HG02759 (cell line): ENCODE measurements around the gene EXTL2.
"Not testable (repeated sequence)": the region's sequence is repeated elsewhere in the genome, so short reads cannot be mapped to it uniquely, and the experiment has no call there.

Experiments
- ATAC-seq: cut with Tn5 transposase; IDR thresholded peaks from one replicate; pipeline ENCODE4 v1.9.1; 2021; ENCODE audit warnings: mild to moderate bottlenecking, moderate library complexity; ENCODE audit not compliant: unreplicated experiment

The EXTL2 gene

GRCh38 chr1:100903777-100904176 lies 9.1 kb upstream of the EXTL2 start:
- no peak for ATAC-seq

GRCh38 chr1:100902365-100902764 lies 7.7 kb upstream of the EXTL2 start:
- ATAC-seq, result no peak

- peak; percentile 34 for ATAC-seq
Measured at GRCh38 chr1:100896481-100896982, 1.9 kb upstream of the EXTL2 start.

- peak; percentile 79 for ATAC-seq
Measured at GRCh38 chr1:100895540-100896480, 1.2 kb upstream of the EXTL2 start, which contains the start of gene SLC30A7. Gene SLC30A7, plus strand, starts transcription at chr1:100896090. Its CDS starts 173 bp downstream, at chr1:100896263.

GRCh38 chr1:100893718-100894117 lies 924 bp downstream of the EXTL2 start:
- no peak for ATAC-seq

GRCh38 chr1:100892554-100892953 lies 2.1 kb downstream of the EXTL2 start:
- no peak for ATAC-seq

GRCh38 chr1:100891380-100891779 lies 3.3 kb downstream of the EXTL2 start:
- no peak for ATAC-seq

GRCh38 chr1:100889869-100890482 lies 4.7 kb downstream of the EXTL2 start:
- not testable (repeated sequence) for ATAC-seq

- ATAC-seq, result not testable (repeated sequence)
Measured at GRCh38 chr1:100889007-100889406, 5.6 kb downstream of the EXTL2 start.

GRCh38 chr1:100883963-100884362 lies 10.7 kb downstream of the EXTL2 start:
- no peak for ATAC-seq

GRCh38 chr1:100882698-100883097 lies 11.9 kb downstream of the EXTL2 start:
- no peak for ATAC-seq

GRCh38 chr1:100881687-100882086 lies 13.0 kb downstream of the EXTL2 start:
- ATAC-seq, result no peak

- ATAC-seq, result no peak
Measured at GRCh38 chr1:100879422-100879821, 15.2 kb downstream of the EXTL2 start.

- ATAC-seq, result no peak
Measured at GRCh38 chr1:100876291-100876690, 18.4 kb downstream of the EXTL2 start.

- ATAC-seq, result no peak
Measured at GRCh38 chr1:100875228-100875627, 19.4 kb downstream of the EXTL2 start.

GRCh38 chr1:100874433-100874832 lies 20.2 kb downstream of the EXTL2 start:
- ATAC-seq, result no peak

GRCh38 chr1:100869996-100870395 lies 24.6 kb downstream of the EXTL2 start:
- no peak for ATAC-seq

GRCh38 chr1:100868364-100868995 lies 26.2 kb downstream of the EXTL2 start:
- no peak for ATAC-seq

GRCh38 chr1:100866901-100867206 lies 27.8 kb downstream of the EXTL2 start:
- ATAC-seq, result no peak

GRCh38 chr1:100866041-100866900 lies 28.4 kb downstream of the EXTL2 start:
- peak; percentile 47 for ATAC-seq

GRCh38 chr1:100862591-100862990 lies 32.1 kb downstream of the EXTL2 start:
- ATAC-seq, result no peak
